Tongue (tissue), 2 donors: ENCODE results near the gene ZBTB5. TPM values are rescaled to one million over a fixed set of nuclear protein-coding genes. Genes with fewer than 3 reads are reported as not detected.
"Not testable (repeated sequence)": the region's sequence is repeated elsewhere in the genome, so short reads cannot be mapped to it uniquely, and the experiment has no call there.

Experiments used
- DNase-seq: peaks from one replicate; pipeline ENCODE4 v3.0.0-alpha.2; 2015
- total RNA-seq: library from RNA; depleted of rRNA; stranded (reverse); fragments of >200 nt; gene quantifications from one replicate; pipeline ENCODE4 v1.2.3, GENCODE V29; 2014

ZBTB5 gene
- total RNA-seq, 1 donor from 2014 or later, result 20.8 TPM

- no peak for DNase-seq
These were observed 13.6 kb downstream of the ZBTB5 start for GRCh38 chr9:37451628-37452027.

GRCh38 chr9:37449862-37450632 is 15.2 kb downstream of the ZBTB5 start:
- DNase-seq, result no peak

- DNase-seq, result no peak
These were observed 18.1 kb downstream of the ZBTB5 start for GRCh38 chr9:37447111-37447510.

- DNase-seq, result no peak
These were observed 18.8 kb downstream of the ZBTB5 start for GRCh38 chr9:37446401-37446800.

- no peak for DNase-seq
These were observed 19.4 kb downstream of the ZBTB5 start for GRCh38 chr9:37445832-37446231.

GRCh38 chr9:37444890-37445289 is 20.4 kb downstream of the ZBTB5 start:
- no peak for DNase-seq

GRCh38 chr9:37443566-37443965 is 21.7 kb downstream of the ZBTB5 start:
- no peak for DNase-seq

GRCh38 chr9:37442556-37442955 is 22.7 kb downstream of the ZBTB5 start:
- no peak for DNase-seq

GRCh38 chr9:37441776-37442370 is 23.4 kb downstream of the ZBTB5 start:
- peak; percentile 47 for DNase-seq

GRCh38 chr9:37438359-37438758 is 26.9 kb downstream of the ZBTB5 start:
- DNase-seq, result no peak

- no peak for DNase-seq
These were observed 27.6 kb downstream of the ZBTB5 start for GRCh38 chr9:37437621-37438020.

GRCh38 chr9:37437010-37437409 is 28.2 kb downstream of the ZBTB5 start:
- DNase-seq, result no peak

GRCh38 chr9:37436540-37436939 is 28.7 kb downstream of the ZBTB5 start:
- no peak for DNase-seq

- peak; percentile 39 for DNase-seq
These were observed 31.3 kb downstream of the ZBTB5 start for GRCh38 chr9:37433867-37434371.

GRCh38 chr9:37432020-37432419 is 33.2 kb downstream of the ZBTB5 start:
- DNase-seq, result no peak

GRCh38 chr9:37430841-37431597 is 34.2 kb downstream of the ZBTB5 start:
- no peak for DNase-seq

- DNase-seq, result no peak
These were observed 35.6 kb downstream of the ZBTB5 start for GRCh38 chr9:37429441-37430285.

- no peak for DNase-seq
These were observed 36.9 kb downstream of the ZBTB5 start for GRCh38 chr9:37428345-37428744.

GRCh38 chr9:37426846-37427245 is 38.4 kb downstream of the ZBTB5 start:
- no peak for DNase-seq

- not testable (repeated sequence) for DNase-seq
These were observed 38.8 kb downstream of the ZBTB5 start for GRCh38 chr9:37426431-37426830.

- no peak for DNase-seq
These were observed 39.9 kb downstream of the ZBTB5 start for GRCh38 chr9:37425298-37425752.

GRCh38 chr9:37424686-37425297 is 40.5 kb downstream of the ZBTB5 start:
- DNase-seq, result no peak
